Gastroesophageal sphincter (tissue), 3 donors: Measurements from ENCODE around the gene SLC6A12.
"Not testable (repeated sequence)": the region's sequence is repeated elsewhere in the genome, so short reads cannot be mapped to it uniquely, and the experiment has no call there.

ENCODE experiments used
- POLR2A ChIP-seq, 2 donors: fragments of 450-650 bp; IDR thresholded peaks; one replicate each; pipeline ENCODE4 v1.6.1; 2017; ENCODE audit warnings: antibody characterized with exemption in 2 of 2, mild to moderate bottlenecking in 2 of 2, moderate library complexity in 1 of 2
- TF ChIP-seq, protein P1 (sequence below), 4 experiments: fragments of 200-600 bp in 2 of 4; fragments of 450-650 bp in 2 of 4; sonication (generic) in 1 of 4; IDR thresholded peaks; one replicate each; pipeline ENCODE4 v1.5.1; 2017 to 2019; ENCODE audit warnings: antibody characterized with exemption in 4 of 4, mild to moderate bottlenecking in 2 of 4, moderate library complexity in 2 of 4

DNA sequence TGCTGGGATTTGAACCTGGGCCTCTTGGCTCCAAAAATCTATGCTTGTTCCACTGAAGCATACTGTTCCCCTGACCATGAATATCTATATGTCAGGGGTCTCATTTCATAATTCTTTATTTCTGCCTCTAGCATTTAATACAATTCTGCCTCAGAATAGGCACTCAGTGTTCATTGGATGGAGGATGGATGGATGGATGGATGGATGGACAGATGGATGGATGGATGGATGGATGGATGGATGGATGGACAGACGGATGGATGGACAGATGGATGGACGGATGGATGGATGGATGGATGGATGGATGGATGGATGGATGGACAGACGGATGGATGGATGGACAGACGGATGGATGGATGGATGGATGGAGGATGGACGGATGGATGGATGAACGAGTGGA is 3.1 kb upstream of the SLC6A12 start:
- TF ChIP-seq, protein P1, sequence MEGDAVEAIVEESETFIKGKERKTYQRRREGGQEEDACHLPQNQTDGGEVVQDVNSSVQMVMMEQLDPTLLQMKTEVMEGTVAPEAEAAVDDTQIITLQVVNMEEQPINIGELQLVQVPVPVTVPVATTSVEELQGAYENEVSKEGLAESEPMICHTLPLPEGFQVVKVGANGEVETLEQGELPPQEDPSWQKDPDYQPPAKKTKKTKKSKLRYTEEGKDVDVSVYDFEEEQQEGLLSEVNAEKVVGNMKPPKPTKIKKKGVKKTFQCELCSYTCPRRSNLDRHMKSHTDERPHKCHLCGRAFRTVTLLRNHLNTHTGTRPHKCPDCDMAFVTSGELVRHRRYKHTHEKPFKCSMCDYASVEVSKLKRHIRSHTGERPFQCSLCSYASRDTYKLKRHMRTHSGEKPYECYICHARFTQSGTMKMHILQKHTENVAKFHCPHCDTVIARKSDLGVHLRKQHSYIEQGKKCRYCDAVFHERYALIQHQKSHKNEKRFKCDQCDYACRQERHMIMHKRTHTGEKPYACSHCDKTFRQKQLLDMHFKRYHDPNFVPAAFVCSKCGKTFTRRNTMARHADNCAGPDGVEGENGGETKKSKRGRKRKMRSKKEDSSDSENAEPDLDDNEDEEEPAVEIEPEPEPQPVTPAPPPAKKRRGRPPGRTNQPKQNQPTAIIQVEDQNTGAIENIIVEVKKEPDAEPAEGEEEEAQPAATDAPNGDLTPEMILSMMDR (IDR thresholded peaks at IDR 0.05) = not testable (repeated sequence)
- TF ChIP-seq POLR2A (IDR thresholded peaks at IDR 0.05) = not testable (repeated sequence)
